ENCODE data around the gene SORCS2. TPM values are rescaled to one million over a fixed set of nuclear protein-coding genes. Genes with fewer than 3 reads are reported as not detected.

SORCS2 gene
- total RNA-seq, 8 experiments from 2014 or later, result 1.8 to 14.0 (median 5.3) TPM

DNA sequence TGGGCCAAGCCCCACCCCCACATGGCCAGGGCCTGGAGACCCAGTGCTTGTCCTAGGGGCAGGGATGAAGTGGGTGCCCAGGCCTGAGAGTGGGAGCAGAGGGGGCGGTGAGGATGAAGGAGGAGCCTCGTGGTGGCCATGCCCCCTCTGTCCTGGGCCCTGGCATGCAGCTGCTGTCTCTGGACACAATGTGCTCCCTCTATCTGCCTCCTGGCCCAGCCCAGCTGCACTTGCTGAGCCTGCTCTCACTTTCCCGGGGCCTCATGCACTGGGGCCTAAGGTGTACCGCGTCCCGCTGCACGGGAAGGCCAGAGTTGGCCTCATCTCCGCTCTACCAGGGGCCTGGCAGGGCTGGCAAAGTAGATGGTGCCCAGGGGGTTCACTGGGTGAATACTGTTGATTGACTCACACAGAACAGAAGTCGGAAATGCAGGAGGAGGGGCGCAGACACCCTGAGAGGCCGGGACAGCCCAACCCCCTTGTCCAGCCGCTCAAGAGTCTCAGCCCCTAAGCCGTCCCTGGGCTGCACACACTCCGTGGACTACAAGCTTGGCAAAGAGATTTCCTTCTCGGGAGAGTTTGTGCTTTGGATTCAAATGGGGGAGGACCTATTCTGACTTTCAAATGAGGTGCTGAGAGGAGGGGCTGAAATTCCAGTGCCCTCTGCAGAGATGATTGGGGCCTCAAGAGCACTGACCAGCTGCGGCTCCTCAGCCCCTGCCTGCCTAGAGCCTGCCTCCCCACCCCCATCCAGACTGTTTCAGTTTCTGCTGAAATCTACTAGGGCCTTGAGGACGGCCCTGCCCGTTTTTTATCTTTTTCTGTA lies 130.0 kb downstream of the SORCS2 start:
- 0 to 67% (median 49%) methylated on average over 1 to 11 of the region's 18 CpGs; no CpG with 5 or more reads in 2 of the 10 experiments for WGBS, 10 experiments
- in situ Hi-C loops (cut with MboI; ENCODE audit: low pct_unique_long_range_greater_than_20kb in 2 of 9, low sequenced_read_pairs in 9 of 9, unreplicated experiment in 9 of 9), result loop anchor here in 1 of 9 experiments (25.0 kb wide), 1 partner anchor 390 kb away; no protein-coding TSS in a partner anchor
- Histone ChIP-seq H3K4me3 (no peak overlapping the region), H3K27ac (peak overlapping the region in 1 of 2 donors; percentile 30), H3K4me1 (replicated peaks in 1 of 2) (peaks cover 5 to 7% of the 10 kb centered on the region in 2 donors)
- peak; percentile 64 to 93 (median 76) for ATAC-seq (replicated peaks in 6 of 8)

DNA sequence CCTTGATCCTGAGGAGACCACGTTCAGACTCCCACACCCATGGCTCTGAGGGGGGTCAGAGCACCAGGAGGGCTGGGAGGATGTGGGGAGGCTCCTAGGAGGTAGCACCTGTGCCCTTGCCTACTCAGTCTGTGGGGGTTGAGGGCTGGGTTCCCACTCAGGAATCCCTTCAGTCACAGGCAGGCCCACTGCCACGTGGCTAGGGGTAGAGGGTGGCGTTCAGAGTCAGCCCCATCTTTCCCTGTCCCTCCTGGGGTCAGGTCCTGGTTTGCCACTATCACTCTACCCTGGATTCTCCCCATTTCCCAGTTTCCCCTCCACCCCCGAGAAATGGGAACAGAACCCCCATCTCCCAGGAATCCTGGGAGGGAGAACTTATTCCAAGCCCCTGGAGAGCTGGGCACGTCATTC lies 131.1 kb downstream of the SORCS2 start:
- in situ Hi-C loops (cut with MboI; ENCODE audit: low pct_unique_long_range_greater_than_20kb in 2 of 9, low sequenced_read_pairs in 9 of 9, unreplicated experiment in 9 of 9), result loop anchor here in 1 of 9 experiments (25.0 kb wide), 1 partner anchor 389 kb away; no protein-coding TSS in a partner anchor
- Histone ChIP-seq H3K27ac (no peak overlapping the region), H3K4me1 (replicated peaks in 1 of 2) (peaks cover 6 to 7% of the 10 kb centered on the region in 2 donors), H3K4me3 (no peak overlapping the region)
- 73 to 80% methylated on average over 1 to 2 of the region's 5 CpGs; no CpG with 5 or more reads in 8 of the 10 experiments for WGBS, 10 experiments
- peak in 5 of 8 experiments; percentile 4 to 46 (median 19) for ATAC-seq (replicated peaks in 6 of 8)

DNA sequence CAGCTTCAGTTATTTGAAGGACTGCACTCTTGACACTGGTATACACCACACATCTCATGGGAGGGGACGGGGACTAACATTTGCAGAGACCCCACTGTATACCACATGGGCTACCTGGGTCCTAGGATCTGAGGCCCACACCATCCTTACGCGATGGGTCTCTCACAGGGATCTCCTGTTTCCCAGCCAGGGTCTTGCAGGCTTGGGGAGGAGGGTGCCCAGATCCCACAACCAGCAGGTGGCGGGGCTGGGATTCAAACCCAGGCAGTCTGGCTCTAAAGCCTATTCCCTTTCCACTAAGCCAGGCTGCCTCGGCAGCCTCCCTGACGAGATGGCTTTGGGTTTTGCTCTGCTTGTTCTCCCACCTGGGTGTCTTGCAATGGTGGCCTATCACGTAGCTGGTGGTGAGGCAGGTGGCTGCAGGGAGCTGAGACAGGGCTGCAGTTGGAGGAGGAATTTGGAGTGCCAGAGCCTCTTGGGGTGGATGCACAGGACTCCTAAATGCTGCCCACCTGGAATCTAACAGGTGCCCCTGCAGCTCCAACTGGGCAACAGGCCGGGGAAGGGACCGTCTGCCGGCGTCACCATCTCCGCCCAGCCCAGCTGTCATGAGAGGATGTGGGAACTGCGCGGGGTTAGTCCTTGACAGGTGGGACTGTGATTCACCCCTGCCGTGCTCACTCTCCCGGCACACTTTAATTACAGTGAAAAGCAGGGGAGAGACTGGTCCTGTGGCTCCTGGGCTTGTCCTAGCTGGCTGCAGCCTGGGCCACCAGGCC lies 131.7 kb downstream of the SORCS2 start:
- WGBS, 10 experiments, result 53 to 100% (median 80%) methylated on average over 1 to 3 of the region's 16 CpGs; no CpG with 5 or more reads in 5 of the 10 experiments
- ATAC-seq (replicated peaks in 6 of 8), result peak in 6 of 8 experiments; percentile 15 to 73 (median 49)
- Histone ChIP-seq H3K4me1 (replicated peaks in 1 of 2) (peaks cover 6 to 7% of the 10 kb centered on the region in 2 donors), H3K27ac (peak overlapping the region in 1 of 2 donors; percentile 40), H3K4me3 (no peak overlapping the region)
- in situ Hi-C loops (cut with MboI; ENCODE audit: low pct_unique_long_range_greater_than_20kb in 2 of 9, low sequenced_read_pairs in 9 of 9, unreplicated experiment in 9 of 9), result loop anchor here in 1 of 9 experiments (25.0 kb wide), 1 partner anchor 388 kb away; no protein-coding TSS in a partner anchor

DNA sequence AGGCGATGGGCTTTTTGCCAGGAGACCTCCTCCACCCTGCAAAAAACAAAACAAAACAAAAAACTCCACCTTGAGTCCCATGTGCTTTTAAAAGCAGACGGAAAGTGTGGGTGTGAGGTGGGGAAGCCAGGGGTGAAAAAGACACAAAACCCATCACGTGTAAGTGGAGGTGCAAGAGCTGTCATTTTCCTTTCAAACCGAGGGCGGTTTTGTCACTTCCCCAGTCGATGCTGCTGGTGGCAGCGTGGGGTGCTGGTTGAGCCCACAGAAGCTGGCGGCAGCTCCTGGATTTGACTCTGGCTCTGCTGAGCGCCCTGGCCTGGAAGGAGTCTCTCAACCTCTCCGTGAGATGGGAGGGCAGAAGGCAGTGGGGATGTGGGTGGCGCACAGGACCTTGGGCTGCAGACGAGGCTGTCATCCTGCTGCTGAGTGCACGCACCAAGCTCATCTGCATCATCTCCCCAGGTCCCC lies 132.3 kb downstream of the SORCS2 start:
- Histone ChIP-seq H3K27ac (peak overlapping the region in 1 of 2 donors; percentile 40), H3K4me1 (replicated peaks in 1 of 2) (peaks cover 6 to 7% of the 10 kb centered on the region in 2 donors), H3K4me3 (no peak overlapping the region)
- 60 to 100% (median 81%) methylated on average over 1 to 6 of the region's 13 CpGs; no CpG with 5 or more reads in 3 of the 10 experiments for WGBS, 10 experiments
- ATAC-seq (replicated peaks in 6 of 8), result peak in 5 of 8 experiments; percentile 10 to 53 (median 49)
- in situ Hi-C loops (cut with MboI; ENCODE audit: low pct_unique_long_range_greater_than_20kb in 2 of 9, low sequenced_read_pairs in 9 of 9, unreplicated experiment in 9 of 9), result loop anchor here in 1 of 9 experiments (25.0 kb wide), 1 partner anchor 388 kb away; no protein-coding TSS in a partner anchor

DNA sequence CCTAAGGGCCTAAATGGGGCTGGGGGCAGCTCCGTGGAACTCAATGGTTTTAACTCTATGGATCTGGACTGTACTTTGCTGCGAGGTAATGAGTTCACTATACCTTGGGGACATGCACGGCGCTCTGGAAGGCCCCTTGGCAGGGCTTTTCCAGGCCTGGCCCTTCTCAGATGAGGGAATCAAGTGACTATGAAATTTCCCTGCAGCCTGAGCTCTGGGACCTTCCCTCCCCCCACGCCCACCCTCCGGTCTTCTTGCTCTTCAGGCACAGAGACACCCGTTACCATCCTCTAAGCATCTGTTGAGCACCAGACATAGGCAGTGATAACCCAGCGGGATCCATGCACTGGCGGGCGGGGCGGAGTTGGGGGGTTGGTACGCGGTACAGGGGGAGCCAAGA lies 133.2 kb downstream of the SORCS2 start:
- Histone ChIP-seq H3K4me1 (replicated peaks in 1 of 2) (peaks cover 6 to 7% of the 10 kb centered on the region in 2 donors), H3K27ac (no peak overlapping the region), H3K4me3 (no peak overlapping the region)
- in situ Hi-C loops (cut with MboI; ENCODE audit: low pct_unique_long_range_greater_than_20kb in 2 of 9, low sequenced_read_pairs in 9 of 9, unreplicated experiment in 9 of 9), result no loop called here
- ATAC-seq (replicated peaks in 6 of 8), result no peak
- WGBS, 10 experiments, result 47 to 100% (median 78%) methylated on average over 1 to 3 of the region's 13 CpGs; no CpG with 5 or more reads in 6 of the 10 experiments

DNA sequence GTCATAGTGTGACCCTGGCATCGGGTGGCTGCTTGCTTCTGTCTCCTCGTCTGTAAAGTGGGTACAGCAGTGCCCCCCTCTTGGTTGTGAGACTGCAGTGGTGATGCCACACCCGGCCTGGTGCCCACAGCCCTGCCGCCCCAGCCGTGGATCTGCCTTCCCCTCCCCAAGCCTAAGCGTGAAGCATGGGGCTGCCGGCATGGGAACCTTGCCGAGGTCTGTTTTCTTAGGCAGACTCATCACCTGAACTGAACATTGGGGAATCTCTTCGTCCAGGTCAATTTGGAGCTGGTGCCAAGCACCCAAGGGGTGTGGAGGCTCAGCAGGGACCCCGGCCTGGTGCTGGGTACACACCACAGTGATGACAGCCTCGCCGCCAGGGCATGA lies 134.0 kb downstream of the SORCS2 start:
- H3K27ac ChIP-seq, result no peak overlapping the region
- H3K4me1 ChIP-seq (replicated peaks in 1 of 2), result peaks cover 6 to 7% of the 10 kb centered on the region in 2 donors
- 74 to 94% (median 89%) methylated on average over 5 to 7 of the region's 12 CpGs; no CpG with 5 or more reads in 7 of the 10 experiments for WGBS, 10 experiments
- in situ Hi-C loops (cut with MboI; ENCODE audit: low pct_unique_long_range_greater_than_20kb in 2 of 9, low sequenced_read_pairs in 9 of 9, unreplicated experiment in 9 of 9), result no loop called here
- no peak for ATAC-seq (replicated peaks in 6 of 8)
- H3K4me3 ChIP-seq, result no peak overlapping the region

DNA sequence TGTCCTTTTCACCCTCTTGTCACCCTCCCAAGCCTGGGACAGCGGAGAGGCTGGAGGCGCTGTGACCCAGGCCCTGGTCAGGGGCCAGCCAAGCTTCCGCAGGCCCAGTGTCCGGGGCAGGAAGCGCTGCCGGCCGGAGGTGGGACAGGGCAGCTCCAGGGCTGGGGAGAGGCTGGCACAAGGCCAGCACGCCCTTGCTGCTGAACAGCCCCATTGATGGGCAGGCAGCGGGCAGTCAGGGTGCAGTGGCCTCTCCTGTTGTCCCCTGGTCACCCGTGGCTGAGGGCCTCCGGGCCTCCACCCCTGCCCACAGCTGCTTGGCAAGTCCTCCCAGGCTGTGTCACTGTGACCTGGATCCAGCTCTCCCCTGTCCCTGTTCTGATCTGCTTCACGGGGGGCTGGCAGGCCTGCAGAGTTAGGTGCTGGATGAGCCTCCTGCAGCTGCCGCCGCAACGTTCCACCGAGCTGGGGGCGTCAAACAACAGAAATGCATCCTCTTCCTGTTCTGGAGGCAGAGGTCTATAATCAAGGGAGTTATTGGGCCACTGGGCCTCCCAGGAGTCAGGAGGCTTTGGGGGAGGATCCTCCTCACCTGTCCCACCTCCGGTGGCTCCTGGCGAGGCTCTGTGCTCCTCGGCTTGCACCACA lies 134.5 kb downstream of the SORCS2 start:
- peaks cover 6 to 7% of the 10 kb centered on the region in 2 donors for H3K4me1 ChIP-seq (replicated peaks in 1 of 2)
- in situ Hi-C loops (cut with MboI; ENCODE audit: low pct_unique_long_range_greater_than_20kb in 2 of 9, low sequenced_read_pairs in 9 of 9, unreplicated experiment in 9 of 9), result no loop called here
- WGBS, 10 experiments, result 53 to 81% (median 80%) methylated on average over 3 to 12 of the region's 20 CpGs; no CpG with 5 or more reads in 7 of the 10 experiments
- no peak overlapping the region for H3K4me3 ChIP-seq
- H3K27ac ChIP-seq, result no peak overlapping the region
- no peak for ATAC-seq (replicated peaks in 6 of 8)

DNA sequence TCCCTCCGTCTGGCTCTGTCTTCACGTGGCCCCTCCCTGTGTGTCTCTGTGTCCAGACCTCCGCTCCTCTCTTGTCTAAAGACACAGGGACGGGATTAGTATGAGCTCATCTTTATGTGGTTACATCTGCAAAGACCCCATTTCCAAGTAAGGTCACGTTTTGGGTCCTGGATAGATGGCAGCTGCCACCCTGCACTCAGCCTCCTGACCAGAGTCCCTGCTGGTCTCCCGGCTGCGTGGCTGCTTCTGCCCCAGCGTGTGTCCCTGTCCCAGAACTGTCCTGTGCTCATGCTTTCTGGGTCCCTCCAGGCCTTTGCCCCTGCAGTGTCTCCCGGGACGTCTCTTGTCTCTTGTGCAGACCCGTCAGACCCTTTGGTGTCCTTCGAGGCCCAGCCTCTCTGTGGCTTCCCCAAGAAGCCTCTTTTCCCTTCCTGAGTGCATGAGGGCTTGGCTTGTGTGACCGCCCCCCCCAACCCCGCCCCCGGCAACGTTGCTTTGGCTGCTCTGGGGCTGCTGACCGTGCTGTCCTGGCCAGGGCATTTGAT lies 135.1 kb downstream of the SORCS2 start:
- H3K4me3 ChIP-seq, result no peak overlapping the region
- WGBS, 10 experiments, result 60 to 100% methylated on average over 2 of the region's 17 CpGs; no CpG with 5 or more reads in 8 of the 10 experiments
- H3K27ac ChIP-seq, result no peak overlapping the region
- in situ Hi-C loops (cut with MboI; ENCODE audit: low pct_unique_long_range_greater_than_20kb in 2 of 9, low sequenced_read_pairs in 9 of 9, unreplicated experiment in 9 of 9), result no loop called here
- ATAC-seq (replicated peaks in 6 of 8), result peak in 2 of 8 experiments; percentile 7 to 24
- H3K4me1 ChIP-seq (replicated peaks in 1 of 2), result peaks cover 6 to 7% of the 10 kb centered on the region in 2 donors

DNA sequence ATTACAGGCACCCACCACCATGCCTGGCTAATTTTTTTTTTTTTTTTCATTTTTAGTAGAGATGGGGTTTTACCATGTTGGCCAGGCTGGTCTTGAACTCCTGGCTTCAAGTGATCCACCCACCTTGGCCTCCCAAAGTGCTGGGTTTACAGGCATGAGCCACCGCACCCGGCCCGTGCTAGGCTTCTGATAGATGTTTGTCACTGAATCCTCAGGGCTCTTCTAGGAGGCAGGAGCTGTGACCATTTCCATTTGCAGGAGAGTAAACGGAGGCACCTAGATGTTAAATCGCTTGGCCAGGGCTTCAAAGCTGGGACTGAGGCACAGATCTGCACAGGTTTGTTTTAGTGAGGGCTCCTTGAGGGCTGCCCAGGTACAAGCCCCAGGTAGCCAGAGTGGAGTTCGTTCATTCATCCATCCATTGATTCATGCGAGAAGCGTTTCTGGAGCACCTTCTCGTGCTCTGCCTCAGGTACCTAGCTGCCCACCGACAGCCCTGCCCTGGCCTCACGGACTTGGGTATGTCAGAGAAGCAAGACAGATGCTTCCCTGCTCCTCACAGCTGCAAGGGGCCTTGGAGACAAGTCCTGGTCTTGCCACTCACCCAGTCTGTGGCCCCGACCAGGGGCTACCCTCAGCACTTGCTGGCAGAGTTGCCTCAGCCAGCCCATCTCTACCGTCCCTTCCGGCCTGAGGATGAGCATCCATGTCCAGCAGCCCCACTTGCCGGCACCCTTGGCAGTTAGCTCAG lies 136.0 kb downstream of the SORCS2 start:
- H3K27ac ChIP-seq, result no peak overlapping the region
- peaks cover 2 to 5% of the 10 kb centered on the region in 2 donors for H3K4me1 ChIP-seq (replicated peaks in 1 of 2)
- 20 to 100% (median 85%) methylated on average over 1 to 6 of the region's 15 CpGs; no CpG with 5 or more reads in 2 of the 10 experiments for WGBS, 10 experiments
- in situ Hi-C loops (cut with MboI; ENCODE audit: low pct_unique_long_range_greater_than_20kb in 2 of 9, low sequenced_read_pairs in 9 of 9, unreplicated experiment in 9 of 9), result no loop called here
- H3K4me3 ChIP-seq, result no peak overlapping the region
- no peak for ATAC-seq (replicated peaks in 6 of 8)

DNA sequence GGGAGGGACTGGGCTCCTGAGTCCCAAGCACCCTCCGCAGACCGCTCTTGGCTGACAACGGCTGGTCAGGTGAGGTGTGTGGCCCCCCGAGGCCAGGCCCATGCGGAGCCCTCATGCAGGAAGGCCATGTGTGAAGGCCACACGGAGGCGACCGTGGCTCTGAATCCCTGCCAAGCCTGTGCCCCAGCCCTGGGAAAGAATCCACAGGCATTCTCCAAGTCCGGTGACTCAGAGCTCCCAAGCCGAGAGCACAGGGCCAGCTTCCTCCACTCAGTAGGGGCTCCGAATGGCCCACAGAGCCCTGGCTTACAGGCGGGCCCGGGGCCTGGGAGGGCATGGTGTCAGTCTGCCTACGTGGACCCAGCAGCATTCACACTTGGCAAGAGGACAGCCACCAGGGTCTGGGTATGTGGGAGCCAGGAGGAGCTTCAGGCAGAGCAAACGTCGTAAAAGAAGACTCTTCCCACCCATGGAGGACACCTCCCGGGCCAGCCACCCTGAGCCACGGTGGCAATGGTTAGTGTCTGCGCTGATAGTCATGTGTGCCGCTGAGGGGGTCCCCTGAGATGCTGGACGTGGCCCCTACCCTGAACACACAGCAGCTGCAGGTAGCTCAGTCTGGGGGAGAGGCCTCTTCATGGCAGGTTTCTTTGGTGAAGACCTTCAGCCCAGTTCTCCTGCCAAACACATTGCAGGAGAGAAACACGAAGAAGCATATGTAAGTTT lies 136.7 kb downstream of the SORCS2 start:
- in situ Hi-C loops (cut with MboI; ENCODE audit: low pct_unique_long_range_greater_than_20kb in 2 of 9, low sequenced_read_pairs in 9 of 9, unreplicated experiment in 9 of 9), result no loop called here
- Histone ChIP-seq H3K4me3 (no peak overlapping the region), H3K4me1 (replicated peaks in 1 of 2) (peaks cover 2 to 5% of the 10 kb centered on the region in 2 donors), H3K27ac (no peak overlapping the region)
- peak in 5 of 8 experiments; percentile 21 to 84 (median 32) for ATAC-seq (replicated peaks in 6 of 8)
- 24 to 98% (median 86%) methylated on average over 1 to 13 of the region's 22 CpGs; no CpG with 5 or more reads in 4 of the 10 experiments for WGBS, 10 experiments

DNA sequence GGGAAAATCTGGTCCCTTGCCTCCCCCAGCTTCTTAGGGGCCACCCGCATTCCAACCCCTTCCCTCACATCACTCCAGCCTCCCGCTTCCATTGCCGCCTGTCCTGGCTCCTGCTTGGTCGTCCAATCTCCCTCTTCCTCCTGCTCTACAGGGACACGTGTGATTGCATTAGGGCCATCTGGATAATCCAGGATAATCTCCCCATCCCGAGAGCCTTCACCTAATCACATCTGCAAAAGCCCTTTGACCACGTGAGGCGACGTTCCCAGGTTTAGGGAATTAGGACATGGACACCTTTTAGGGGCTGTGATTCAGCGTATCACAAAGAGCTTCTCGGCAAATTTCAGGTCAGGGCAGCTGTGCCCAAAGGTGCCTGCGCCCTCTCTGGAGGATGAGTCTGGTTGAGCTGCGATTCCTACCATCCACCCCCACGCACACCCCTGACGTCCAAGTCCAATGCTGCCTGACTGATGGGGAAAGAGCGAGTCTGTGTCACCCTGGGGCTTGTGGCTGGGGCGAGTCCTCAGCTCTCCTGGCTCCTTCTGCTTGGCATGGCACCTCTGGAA lies 137.8 kb downstream of the SORCS2 start:
- ATAC-seq (replicated peaks in 6 of 8), result no peak
- Histone ChIP-seq H3K27ac (no peak overlapping the region), H3K4me3 (no peak overlapping the region), H3K4me1 (replicated peaks in 1 of 2) (peaks cover 2 to 3% of the 10 kb centered on the region in 2 donors)
- 80 to 100% (median 89%) methylated on average over 1 to 12 of the region's 17 CpGs; no CpG with 5 or more reads in 5 of the 10 experiments for WGBS, 10 experiments
- in situ Hi-C loops (cut with MboI; ENCODE audit: low pct_unique_long_range_greater_than_20kb in 2 of 9, low sequenced_read_pairs in 9 of 9, unreplicated experiment in 9 of 9), result no loop called here

Data from motor neuron (in vitro differentiated cells).